B cell (primary cell): ENCODE results near the gene EXOC6B.

Experiments
- EZH2 ChIP-seq: IDR thresholded peaks from 2 replicates; pipeline ENCODE4 v1.6.1; 2012; ENCODE audit warnings: borderline replicate concordance, low read depth, mild to moderate bottlenecking, moderate library complexity, low read length; ENCODE audit not compliant: insufficient read depth, poor library complexity, severe bottlenecking
- TF ChIP-seq, protein P1 (sequence below): fragments of 200-600 bp; IDR thresholded peaks from one replicate; pipeline ENCODE4 v1.8.0; 2022; ENCODE audit warnings: antibody characterized with exemption, mild to moderate bottlenecking

DNA sequence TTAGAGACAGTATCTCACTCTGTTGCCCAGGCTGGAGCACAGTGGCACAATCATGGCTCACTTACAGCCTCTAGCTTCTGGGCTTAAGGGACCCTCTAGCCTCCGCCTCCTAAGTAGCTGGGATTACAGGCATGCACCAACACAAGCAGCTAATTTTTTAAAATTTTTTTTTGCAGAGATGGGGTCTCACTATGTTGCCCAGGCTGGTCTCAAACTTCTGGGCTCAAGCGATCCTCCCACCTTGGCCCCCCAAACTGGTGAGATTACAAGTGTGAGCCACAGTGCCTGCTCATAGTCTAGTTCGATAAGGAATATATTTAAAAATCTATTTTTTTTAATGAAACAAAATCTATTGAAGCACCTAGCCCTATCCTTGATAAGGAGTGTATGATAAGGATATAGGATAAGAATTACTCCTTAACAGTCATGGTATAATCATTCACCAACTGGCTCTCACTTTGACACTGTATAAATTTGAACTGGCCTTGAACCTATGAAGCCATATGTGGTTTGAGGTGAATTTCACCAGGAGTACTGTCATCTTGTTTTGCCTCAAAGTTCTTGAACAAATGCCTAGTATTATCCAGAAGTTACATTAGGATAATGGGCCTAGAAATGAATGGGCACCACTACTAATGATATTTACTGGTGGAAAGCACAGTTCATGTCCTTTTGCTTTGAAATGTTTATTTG is 71.1 kb downstream of the EXOC6B start:
- TF ChIP-seq, protein P1, sequence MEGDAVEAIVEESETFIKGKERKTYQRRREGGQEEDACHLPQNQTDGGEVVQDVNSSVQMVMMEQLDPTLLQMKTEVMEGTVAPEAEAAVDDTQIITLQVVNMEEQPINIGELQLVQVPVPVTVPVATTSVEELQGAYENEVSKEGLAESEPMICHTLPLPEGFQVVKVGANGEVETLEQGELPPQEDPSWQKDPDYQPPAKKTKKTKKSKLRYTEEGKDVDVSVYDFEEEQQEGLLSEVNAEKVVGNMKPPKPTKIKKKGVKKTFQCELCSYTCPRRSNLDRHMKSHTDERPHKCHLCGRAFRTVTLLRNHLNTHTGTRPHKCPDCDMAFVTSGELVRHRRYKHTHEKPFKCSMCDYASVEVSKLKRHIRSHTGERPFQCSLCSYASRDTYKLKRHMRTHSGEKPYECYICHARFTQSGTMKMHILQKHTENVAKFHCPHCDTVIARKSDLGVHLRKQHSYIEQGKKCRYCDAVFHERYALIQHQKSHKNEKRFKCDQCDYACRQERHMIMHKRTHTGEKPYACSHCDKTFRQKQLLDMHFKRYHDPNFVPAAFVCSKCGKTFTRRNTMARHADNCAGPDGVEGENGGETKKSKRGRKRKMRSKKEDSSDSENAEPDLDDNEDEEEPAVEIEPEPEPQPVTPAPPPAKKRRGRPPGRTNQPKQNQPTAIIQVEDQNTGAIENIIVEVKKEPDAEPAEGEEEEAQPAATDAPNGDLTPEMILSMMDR, result no peak
- TF ChIP-seq EZH2, result no peak
